NCI-H345 treated with DMSO at 0.1 percent for 48 hours (cell line): Measurements from ENCODE around the gene DOCK11.
"Not testable (repeated sequence)": the region's sequence is repeated elsewhere in the genome, so short reads cannot be mapped to it uniquely, and the experiment has no call there.

Experiments
- DNase-seq: peaks from one replicate; lab custom pipeline; 2025; ENCODE audit not compliant: unreplicated experiment; lab: John Stamatoyannopoulos, UW

Gene DOCK11

DNA sequence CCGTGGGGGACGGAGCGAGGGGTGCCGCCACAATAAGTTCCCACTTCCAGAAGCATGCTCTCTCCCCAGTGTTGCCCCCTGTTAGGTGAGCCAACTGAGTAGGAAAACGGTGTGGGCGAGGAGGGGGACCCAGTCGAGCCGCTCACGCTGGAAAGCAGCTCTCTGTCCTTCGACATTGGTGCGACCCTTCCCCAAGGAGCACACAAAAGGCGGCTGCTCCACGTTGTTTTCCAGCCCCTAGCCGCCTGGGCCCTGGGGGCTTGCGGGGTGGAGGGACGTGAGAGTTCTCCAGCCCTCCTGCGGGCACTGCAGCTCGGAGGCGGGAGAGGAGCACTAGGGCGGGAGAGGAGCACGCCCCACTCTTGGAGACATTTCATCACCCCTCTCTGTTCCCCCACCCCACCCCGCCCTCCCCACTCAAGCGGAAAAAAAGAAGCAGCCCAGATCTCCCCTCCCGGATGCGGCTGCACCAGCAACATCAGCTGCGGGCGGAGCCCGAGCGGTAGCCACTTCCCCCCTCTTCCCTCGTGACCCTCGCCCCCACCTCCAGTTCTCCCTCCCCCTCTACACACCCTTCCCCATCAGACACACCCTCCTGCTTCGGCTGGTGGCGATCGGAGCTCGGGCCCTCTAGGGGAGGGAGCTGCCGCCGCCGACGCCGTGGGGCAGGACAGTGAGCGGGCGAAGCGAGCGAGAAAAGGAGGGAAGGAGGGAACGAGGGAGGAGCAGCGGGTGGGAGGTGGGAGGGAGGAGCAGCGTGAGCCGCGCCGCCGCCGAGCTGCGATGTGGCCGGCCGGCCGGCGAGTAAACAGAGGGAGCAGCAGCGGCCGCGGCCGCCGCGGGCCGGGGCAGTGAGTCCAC is at the start of gene DOCK11:
Gene DOCK11 (plus strand): TSS at position 755 of the 861 bp plus-strand sequence. CDS start 157 bp downstream, outside the sequence.
- no peak for DNase-seq

DNA sequence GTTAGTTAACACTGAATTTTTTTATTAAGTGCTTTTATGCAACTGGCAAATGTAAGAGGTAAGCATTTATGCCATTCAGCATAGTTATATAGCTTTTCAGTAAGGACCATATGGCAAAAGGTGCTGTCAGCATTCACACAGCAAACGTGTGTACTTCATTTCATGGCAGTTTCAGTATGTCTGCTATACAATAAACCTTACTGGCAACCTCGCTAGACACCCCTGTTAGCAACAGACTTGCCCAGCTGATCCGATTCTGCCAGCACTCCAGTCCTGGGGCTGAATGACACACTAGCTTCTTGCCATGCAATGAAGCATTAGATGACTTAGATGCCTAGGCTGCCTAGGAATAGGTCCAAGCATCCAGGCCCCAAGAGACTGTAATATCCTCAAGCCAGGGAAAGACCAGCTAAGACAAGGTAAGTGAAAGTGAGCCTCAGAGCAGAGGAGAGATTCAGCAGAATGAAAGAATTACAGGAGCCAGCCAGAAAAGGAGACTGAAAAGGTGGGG is 47.3 kb upstream of the DOCK11 start:
- DNase-seq = no peak

DNA sequence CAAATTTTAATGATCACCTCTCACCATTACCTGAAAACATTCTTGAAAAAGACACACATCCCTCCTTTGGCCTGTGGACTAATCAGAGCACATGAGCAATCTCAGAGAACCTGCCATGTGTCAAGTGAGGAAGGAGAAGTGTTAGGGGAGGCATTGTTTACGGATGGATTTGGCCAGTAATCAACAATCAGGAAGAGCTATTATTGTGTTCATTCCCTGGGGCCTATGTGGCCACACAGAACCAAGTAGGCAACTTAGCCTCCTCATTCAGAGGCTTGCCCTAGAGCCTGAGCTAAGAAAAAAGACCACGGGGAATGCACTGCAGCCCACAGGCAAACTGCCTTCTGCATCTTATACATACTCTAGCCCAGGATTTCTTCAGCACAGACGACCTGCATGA is 40.6 kb upstream of the DOCK11 start:
- DNase-seq = no peak

DNA sequence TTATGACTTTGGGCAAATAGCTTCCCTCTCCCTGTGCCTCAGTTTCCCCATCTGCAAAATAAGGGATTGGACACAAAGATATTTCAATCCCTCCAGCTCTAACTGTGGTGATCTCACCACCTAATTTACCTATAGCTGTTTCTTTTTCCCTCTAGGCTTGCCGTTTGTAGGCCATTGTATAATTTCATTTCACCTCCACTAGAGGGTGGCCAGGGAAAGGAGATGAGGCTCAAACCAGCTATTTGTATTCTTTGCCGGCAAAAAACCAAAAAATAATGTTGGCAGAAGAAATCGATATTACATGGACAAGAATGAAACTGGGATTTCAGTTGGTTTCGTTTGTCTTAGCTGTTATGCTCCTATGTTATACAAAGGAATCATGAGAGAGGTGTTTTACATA is 36.1 kb upstream of the DOCK11 start:
- peak; percentile 10 for DNase-seq

GRCh38 chrX:118464501-118464900 is 31.1 kb upstream of the DOCK11 start:
- DNase-seq = no peak

- no peak for DNase-seq
Measured at GRCh38 chrX:118468122-118468521, 27.5 kb upstream of the DOCK11 start.

GRCh38 chrX:118470721-118471347 is 24.8 kb upstream of the DOCK11 start:
- DNase-seq = not testable (repeated sequence)

DNA sequence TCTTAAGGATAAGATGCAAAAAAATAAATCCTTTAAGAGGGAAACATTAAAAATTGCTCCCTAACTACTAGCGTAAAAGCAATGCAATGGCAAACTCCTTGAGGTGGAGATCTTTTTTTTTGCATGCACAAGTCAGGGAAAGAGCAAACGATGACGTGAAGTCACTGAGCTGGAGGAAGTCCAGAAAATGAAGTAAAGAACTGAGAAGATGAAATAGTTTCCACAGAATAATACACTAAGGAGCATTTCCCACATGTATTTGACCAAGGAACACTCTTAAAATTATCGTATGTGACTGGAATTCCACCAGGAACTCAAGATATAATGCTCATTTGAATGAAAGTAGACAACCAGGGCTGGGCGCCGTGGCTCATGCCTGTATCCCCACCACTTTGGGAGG is 21.0 kb upstream of the DOCK11 start:
- no peak for DNase-seq

DNA sequence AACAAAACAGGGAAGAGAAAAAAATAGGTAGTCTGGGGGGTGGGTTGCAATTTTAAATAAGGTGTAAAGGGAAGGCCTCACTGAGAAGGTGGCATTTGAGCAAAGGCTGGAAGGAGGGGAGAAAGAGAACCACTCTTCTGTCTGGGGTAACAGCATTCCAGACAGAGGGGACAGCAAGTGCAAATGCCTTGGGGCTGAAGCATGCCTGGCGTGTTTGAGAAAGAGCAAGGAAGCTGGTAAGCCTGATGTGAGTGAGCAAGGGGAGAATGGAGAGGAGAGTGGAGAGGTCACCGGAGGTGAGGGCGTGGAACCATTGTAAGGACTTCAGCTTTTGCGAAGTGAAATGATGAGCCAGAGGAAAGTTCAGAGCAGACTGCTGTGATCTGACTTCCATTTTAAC is 19.7 kb upstream of the DOCK11 start:
- DNase-seq = no peak

GRCh38 chrX:118480172-118480571 is 15.4 kb upstream of the DOCK11 start:
- no peak for DNase-seq

GRCh38 chrX:118482384-118482783 is 13.2 kb upstream of the DOCK11 start:
- not testable (repeated sequence) for DNase-seq

GRCh38 chrX:118484216-118484903 is 11.3 kb upstream of the DOCK11 start:
- no peak for DNase-seq

DNA sequence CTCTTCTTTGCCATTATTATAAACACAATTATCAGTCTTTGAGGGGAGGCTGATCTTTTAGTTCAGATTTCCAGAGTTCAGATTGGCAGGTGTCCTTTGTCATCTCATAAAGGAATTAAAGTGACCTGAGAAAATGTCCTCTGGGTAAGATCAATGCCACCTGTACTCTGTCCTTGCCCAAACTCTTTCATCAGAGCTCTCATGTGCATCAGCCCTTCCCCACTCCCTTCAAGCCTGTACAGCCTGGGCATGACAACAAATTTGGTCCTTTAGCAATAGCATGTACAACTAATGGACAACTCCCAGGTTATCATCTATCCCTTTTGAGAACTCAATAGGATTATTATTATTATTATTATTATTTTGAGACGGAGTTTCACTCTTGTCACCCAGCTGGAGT is 8.9 kb upstream of the DOCK11 start:
- not testable (repeated sequence) for DNase-seq

GRCh38 chrX:118493016-118493415 is 2.6 kb upstream of the DOCK11 start:
- no peak for DNase-seq

GRCh38 chrX:118493653-118494297 is 1.8 kb upstream of the DOCK11 start:
- DNase-seq = no peak

GRCh38 chrX:118495958-118496762 is 545 bp downstream of the DOCK11 start:
- DNase-seq = peak; percentile 2

- no peak for DNase-seq
Measured at GRCh38 chrX:118496763-118497079, 1.1 kb downstream of the DOCK11 start.

DNA sequence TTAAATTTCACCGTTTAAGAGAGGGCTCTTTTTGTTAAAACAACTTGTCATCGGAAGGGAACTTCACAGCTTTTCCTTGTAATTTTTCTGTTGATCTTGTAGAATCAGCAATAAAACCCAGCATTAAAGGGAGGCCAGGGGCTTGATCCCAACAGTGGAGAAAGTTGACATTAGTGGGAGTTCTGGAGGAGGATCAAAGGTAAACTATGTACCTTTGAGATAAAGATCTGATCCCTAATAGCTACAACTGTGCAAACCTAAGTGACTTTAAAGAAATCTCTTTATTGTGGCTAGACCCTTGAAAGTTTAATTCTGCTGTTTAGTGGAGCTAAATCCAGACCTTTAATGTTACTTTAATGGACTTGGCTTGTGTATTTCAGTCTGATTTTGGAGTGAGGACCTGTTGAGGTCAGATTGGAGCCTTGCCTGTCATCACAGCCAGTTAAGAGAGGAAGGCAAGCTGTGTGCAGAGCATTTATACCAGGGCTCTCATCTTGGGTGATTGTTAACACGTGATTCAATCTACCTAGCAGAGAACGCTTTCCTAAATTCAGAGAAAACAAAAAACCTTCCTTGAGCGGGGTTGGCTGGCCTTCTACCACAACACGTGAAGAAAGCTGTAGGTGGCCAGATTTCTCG is 1.7 kb downstream of the DOCK11 start:
- DNase-seq = no peak

DNA sequence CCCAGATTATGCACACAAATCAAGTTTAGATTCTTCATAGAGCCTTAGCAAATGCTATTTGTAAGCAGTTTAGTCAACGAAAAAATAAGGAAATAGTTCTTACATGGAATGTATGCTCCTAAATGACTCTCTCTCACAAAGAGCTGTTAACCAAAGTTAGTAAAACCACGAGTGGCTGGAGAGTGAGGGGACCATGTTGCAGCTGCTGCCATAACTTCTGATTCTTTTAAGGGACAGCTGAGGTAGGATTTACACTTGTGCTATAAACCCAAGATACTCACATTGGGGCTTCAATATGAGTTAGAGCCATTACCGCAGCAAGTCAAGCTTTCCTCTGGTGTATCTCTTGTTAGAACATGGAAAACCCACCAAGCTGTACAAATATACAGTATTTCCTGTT is 2.7 kb downstream of the DOCK11 start:
- no peak for DNase-seq

DNA sequence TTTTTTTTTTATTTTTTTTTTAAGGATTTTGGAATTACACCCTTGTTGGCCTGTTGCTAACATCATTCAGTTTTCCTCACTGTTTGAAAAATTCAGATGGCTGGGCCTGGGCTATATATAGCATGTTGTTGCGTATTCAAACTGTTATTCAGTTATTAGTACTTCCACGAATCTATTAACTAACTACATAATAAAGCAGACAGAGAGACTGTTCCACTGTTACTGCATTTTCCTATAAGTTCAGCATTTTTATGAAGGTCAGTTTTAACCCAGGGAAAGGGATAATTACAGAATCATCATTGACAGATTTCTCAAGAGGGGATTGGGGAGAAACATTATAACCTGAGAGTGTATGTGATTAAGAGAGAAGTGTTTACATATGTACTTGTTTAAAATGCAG is 3.1 kb downstream of the DOCK11 start:
- no peak for DNase-seq
